HepG2 (cell line): ENCODE measurements around the gene PNRC1. TPM values are rescaled to one million over a fixed set of nuclear protein-coding genes. Genes with fewer than 3 reads are reported as not detected.
"Not testable (repeated sequence)": the region's sequence is repeated elsewhere in the genome, so short reads cannot be mapped to it uniquely, and the experiment has no call there.

Experiments
- ATAC-seq: fragments of 200-7000 bp; cut with Tn5 transposase; 3 replicates; pipeline ENCODE4 v1.9.1; 2020; ENCODE audit warnings: mild to moderate bottlenecking, moderate library complexity
- BruUV-seq: library from RNA; stranded (reverse); fragments of 400-500 nt; replicated peaks from 2 replicates; lab custom pipeline; 2021; lab: Mats Ljungman, UMichigan
- CTCF ChIA-PET: fragments of 300-600 bp; formaldehyde crosslinking; extraction: SDS; loops from one replicate; lab custom pipeline; 2021; ENCODE audit warnings: low total read pairs, inconsistent platforms, low intra/inter-chr PET ratio; lab: Yijun Ruan, JAX
- POLR2A ChIA-PET: fragments of 350-600 bp; sonication (Branson Sonifier 250); formaldehyde crosslinking; loops from one replicate; lab custom pipeline; 2020; ENCODE audit warnings: antibody characterized with exemption, inconsistent platforms; lab: Yijun Ruan, JAX
- DNase-seq: peaks from one replicate; pipeline ENCODE4 v3.0.0-alpha.2; 2015; ENCODE audit warnings: low spot score
- FAIRE-seq: peaks from 3 replicates; lab custom pipeline; 2011; peaks lifted over from hg19 to GRCh38; lab: Jason Lieb, UNC
- H2AFZ ChIP-seq: one replicate; pipeline ENCODE4 v1.6.1; 2011; ENCODE audit warnings: low read length, inconsistent platforms
- H3K27ac ChIP-seq: fragments of 300-600 bp; 3 replicates; pipeline ENCODE4 v1.8.0; 2011; ENCODE audit warnings: mixed run types, mild to moderate bottlenecking, mixed read lengths, low read length, inconsistent platforms; ENCODE audit not compliant: insufficient read depth; ENCODE audit errors: extremely low read length
- H3K27me3 ChIP-seq, 2 experiments: fragments of 200-600 bp in 1 of 2; 2 replicates in 1 of 2; 3 replicates in 1 of 2; pipeline versions ENCODE4 v1.6.0 to v1.8.0; 2011; ENCODE audit warnings: low read length in 2 of 2, mild to moderate bottlenecking in 2 of 2, moderate library complexity in 2 of 2, inconsistent platforms in 1 of 2; ENCODE audit not compliant: insufficient read depth in 2 of 2, control insufficient read depth in 1 of 2
- H3K36me3 ChIP-seq, 2 experiments: fragments of 200-600 bp in 1 of 2; replicated peaks in 1 of 2; 2 replicates in 1 of 2; 3 replicates in 1 of 2; pipeline versions ENCODE4 v1.5.1 to v1.8.0; 2011; ENCODE audit warnings: low read length in 2 of 2, inconsistent platforms in 1 of 2; ENCODE audit not compliant: insufficient read depth in 2 of 2, control insufficient read depth in 1 of 2
- H3K4me1 ChIP-seq: 2 replicates; pipeline ENCODE4 v1.5.1; 2012; ENCODE audit warnings: low read length, inconsistent platforms; ENCODE audit not compliant: insufficient read depth
- H3K4me2 ChIP-seq: 2 replicates; pipeline ENCODE4 v1.6.0; 2011; ENCODE audit warnings: low read depth, low read length, inconsistent platforms
- H3K4me3 ChIP-seq, 3 experiments: fragments of 200-600 bp in 1 of 3; sonication (generic), shearing (Covaris generic) in 1 of 3; replicated peaks in 1 of 3; 2 replicates each; pipeline ENCODE4 v1.5.1; 2011 to 2016; ENCODE audit warnings: low read length in 3 of 3, inconsistent platforms in 2 of 3, low read depth in 2 of 3, mild to moderate bottlenecking in 2 of 3, control low read depth in 1 of 3, mixed read lengths in 1 of 3; ENCODE audit not compliant: insufficient read depth in 1 of 3
- H3K79me2 ChIP-seq: one replicate; pipeline ENCODE4 v1.6.1; 2011; ENCODE audit warnings: low read length, inconsistent platforms; ENCODE audit not compliant: insufficient read depth
- H3K9ac ChIP-seq: 2 replicates; pipeline ENCODE4 v1.6.0; 2011; ENCODE audit warnings: mild to moderate bottlenecking, low read depth, low read length, inconsistent platforms; ENCODE audit not compliant: insufficient read depth
- H3K9me3 ChIP-seq: 2 replicates; pipeline ENCODE4 v1.5.1; 2012; ENCODE audit warnings: mild to moderate bottlenecking, low read length
- H4K20me1 ChIP-seq: 2 replicates; pipeline ENCODE4 v1.6.0; 2011; ENCODE audit warnings: inconsistent platforms, mild to moderate bottlenecking, low read length, moderate library complexity; ENCODE audit not compliant: insufficient read depth
- ARID5B ChIP-seq: IDR thresholded peaks from 2 replicates; pipeline ENCODE4 v1.4.0; 2020; ENCODE audit warnings: mild to moderate bottlenecking, missing genetic modification reagents
- EP300 ChIP-seq, 3 experiments: sonication (generic) in 1 of 3; formaldehyde crosslinking in 1 of 3; IDR thresholded peaks; 2 replicates each; pipeline versions ENCODE4 v1.5.1 to v1.6.1; 2011 to 2020; ENCODE audit warnings: low read depth in 2 of 3, low read length in 2 of 3, borderline replicate concordance in 1 of 3, improper control_type of control experiment in 1 of 3, mild to moderate bottlenecking in 1 of 3, missing genetic modification reagents in 1 of 3, moderate library complexity in 1 of 3
- HNF4A ChIP-seq: sonication (generic); formaldehyde crosslinking; IDR thresholded peaks from 2 replicates; pipeline ENCODE4 v1.4.0; 2020; ENCODE audit warnings: missing genetic modification reagents
- HNF4G ChIP-seq, 2 experiments: sonication (generic) in 1 of 2; formaldehyde crosslinking in 1 of 2; IDR thresholded peaks; 2 replicates each; pipeline versions ENCODE4 v1.4.0 to v1.6.1; 2011 to 2020; ENCODE audit warnings: borderline replicate concordance in 2 of 2, low read depth in 2 of 2, mild to moderate bottlenecking in 2 of 2, low read length in 1 of 2, missing genetic modification reagents in 1 of 2, moderate library complexity in 1 of 2
- NCOR1 ChIP-seq: fragments of 200-600 bp; sonication (generic); IDR thresholded peaks from 2 replicates; pipeline ENCODE4 v1.7.0; 2017; ENCODE audit warnings: antibody characterized with exemption, low read length, borderline replicate concordance
- SOX13 ChIP-seq, 3 experiments: fragments of 450-650 bp in 1 of 3; sonication (generic) in 1 of 3; formaldehyde crosslinking in 1 of 3; IDR thresholded peaks in 2 of 3; conservative IDR thresholded peaks in 1 of 3; 2 replicates each; pipeline versions ENCODE4 v1.5.0 to v1.6.1; 2016 to 2020; ENCODE audit warnings: antibody characterized with exemption in 1 of 3, mild to moderate bottlenecking in 1 of 3, missing compliant biosample characterization in 1 of 3, missing genetic modification reagents in 1 of 3, moderate library complexity in 1 of 3
- SOX6 ChIP-seq, 2 experiments: fragments of 450-650 bp in 1 of 2; sonication (generic) in 1 of 2; formaldehyde crosslinking in 1 of 2; IDR thresholded peaks; 2 replicates each; pipeline versions ENCODE4 v1.4.0 to v1.6.1; 2017 to 2020; ENCODE audit warnings: antibody characterized with exemption in 1 of 2, mild to moderate bottlenecking in 1 of 2, missing genetic modification reagents in 1 of 2
- TFE3 ChIP-seq: IDR thresholded peaks from 2 replicates; pipeline ENCODE4 v1.6.1; 2016
- ZMYM2 ChIP-seq: sonication (generic); formaldehyde crosslinking; IDR thresholded peaks from 2 replicates; pipeline ENCODE4 v1.8.0; 2022; ENCODE audit warnings: mild to moderate bottlenecking, missing genetic modification reagents
- ZMYM4 ChIP-seq: sonication (generic); formaldehyde crosslinking; IDR thresholded peaks from 2 replicates; pipeline ENCODE4 v1.8.1; 2023; ENCODE audit warnings: mild to moderate bottlenecking, missing genetic modification reagents
- WGBS: methylation state at CpG from one replicate; pipeline ENCODE4 v1.1.6; 2017; ENCODE audit warnings: low lambda C conversion rate; 5-methylcytosine and 5-hydroxymethylcytosine counted together
- in situ Hi-C: cut with HindIII; loops from 2 replicates; pipeline ENCODE4 v1.10.0; 2017; ENCODE audit warnings: low pct_unique_long_range_greater_than_20kb; ENCODE audit not compliant: extremely low pct_ligation_motif_present
- intact Hi-C: fragments of 100-400 bp; cut with micrococcal nuclease; formaldehyde crosslinking; loops from one replicate; pipeline ENCODE4 v1.10.0; 2022; ENCODE audit not compliant: unreplicated experiment
- polyA plus RNA-seq, 8 experiments: library from polyadenylated mRNA; depleted of rRNA in 3 of 8; stranded (reverse) in 7 of 8; unstranded in 1 of 8; fragments of >200 nt; fragmentation: Illumina TruSeq in 4 of 8; extraction: Trizol in 4 of 8; gene quantifications; 2 replicates each; pipeline versions ENCODE4 v1.2.1 to v1.2.3, GENCODE V29; 2011 to 2016; ENCODE audit warnings: low read depth in 4 of 8, missing spikeins in 1 of 8, mixed read lengths in 1 of 8; ENCODE audit not compliant: insufficient read depth in 1 of 8
- total RNA-seq, 5 experiments: library from RNA; depleted of rRNA; stranded (reverse); fragments of >200 nt; fragmentation: Illumina TruSeq; extraction: Trizol; gene quantifications; 2 replicates each; pipeline ENCODE4 v1.2.3, GENCODE V29; 2016; ENCODE audit warnings: low read depth in 1 of 5
- TF ChIP-seq, protein P1 (sequence below): sonication (generic); formaldehyde crosslinking; conservative IDR thresholded peaks from 2 replicates; pipeline ENCODE4 v1.4.0; 2020; ENCODE audit warnings: mild to moderate bottlenecking, missing genetic modification reagents, moderate library complexity

Gene PNRC1
- total and polyA plus RNA-seq, 2 of the 13 experiments (the other 11 are each of a cell fraction or from before 2014, with no cell fraction given): 17.6 to 36.0 TPM

DNA sequence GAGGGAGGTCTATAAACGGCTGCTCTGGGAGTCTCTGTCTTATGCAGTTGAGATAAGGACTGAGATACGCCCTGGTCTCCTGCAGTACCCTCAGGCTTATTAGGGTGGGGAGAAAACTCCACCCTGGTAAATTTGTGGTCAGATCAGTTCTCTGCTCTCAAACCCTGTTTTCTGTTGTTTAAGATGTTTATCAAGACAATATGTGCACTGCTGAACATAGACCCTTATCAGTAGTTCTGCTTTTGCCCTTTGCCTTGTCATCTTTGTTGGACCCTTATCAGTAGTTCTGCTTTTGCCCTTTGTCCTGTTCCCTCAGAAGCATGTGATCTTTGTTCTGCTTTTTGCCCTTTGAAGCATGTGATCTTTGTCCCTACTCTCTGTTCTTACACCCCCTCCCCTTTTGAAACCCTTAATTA is 47.7 kb downstream of the PNRC1 start:
- H3K36me3 ChIP-seq; intact Hi-C loops; H3K4me2 ChIP-seq; BruUV-seq; H3K9ac ChIP-seq; POLR2A ChIA-PET; H4K20me1 ChIP-seq; CTCF ChIA-PET; H3K4me3 ChIP-seq; H2AFZ ChIP-seq; in situ Hi-C loops; FAIRE-seq; DNase-seq; H3K27ac ChIP-seq; H3K79me2 ChIP-seq; ATAC-seq; H3K27me3 ChIP-seq; H3K9me3 ChIP-seq; TF ChIP-seq SOX13 (IDR thresholded peaks at IDR 0.05); SOX6 (IDR thresholded peaks at IDR 0.05); EP300 (CRISPR knock-in tag; IDR thresholded peaks at IDR 0.05; ENCODE audit: borderline replicate concordance); HNF4G (CRISPR knock-in tag; IDR thresholded peaks at IDR 0.05; ENCODE audit: borderline replicate concordance, low read depth): not testable (repeated sequence)
- WGBS: 14% methylated on average over 2 of the region's 2 CpGs
- TF ChIP-seq NCOR1: peak; percentile 68; the same call in 1 of the 2 replicates
- TF ChIP-seq, protein P1, sequence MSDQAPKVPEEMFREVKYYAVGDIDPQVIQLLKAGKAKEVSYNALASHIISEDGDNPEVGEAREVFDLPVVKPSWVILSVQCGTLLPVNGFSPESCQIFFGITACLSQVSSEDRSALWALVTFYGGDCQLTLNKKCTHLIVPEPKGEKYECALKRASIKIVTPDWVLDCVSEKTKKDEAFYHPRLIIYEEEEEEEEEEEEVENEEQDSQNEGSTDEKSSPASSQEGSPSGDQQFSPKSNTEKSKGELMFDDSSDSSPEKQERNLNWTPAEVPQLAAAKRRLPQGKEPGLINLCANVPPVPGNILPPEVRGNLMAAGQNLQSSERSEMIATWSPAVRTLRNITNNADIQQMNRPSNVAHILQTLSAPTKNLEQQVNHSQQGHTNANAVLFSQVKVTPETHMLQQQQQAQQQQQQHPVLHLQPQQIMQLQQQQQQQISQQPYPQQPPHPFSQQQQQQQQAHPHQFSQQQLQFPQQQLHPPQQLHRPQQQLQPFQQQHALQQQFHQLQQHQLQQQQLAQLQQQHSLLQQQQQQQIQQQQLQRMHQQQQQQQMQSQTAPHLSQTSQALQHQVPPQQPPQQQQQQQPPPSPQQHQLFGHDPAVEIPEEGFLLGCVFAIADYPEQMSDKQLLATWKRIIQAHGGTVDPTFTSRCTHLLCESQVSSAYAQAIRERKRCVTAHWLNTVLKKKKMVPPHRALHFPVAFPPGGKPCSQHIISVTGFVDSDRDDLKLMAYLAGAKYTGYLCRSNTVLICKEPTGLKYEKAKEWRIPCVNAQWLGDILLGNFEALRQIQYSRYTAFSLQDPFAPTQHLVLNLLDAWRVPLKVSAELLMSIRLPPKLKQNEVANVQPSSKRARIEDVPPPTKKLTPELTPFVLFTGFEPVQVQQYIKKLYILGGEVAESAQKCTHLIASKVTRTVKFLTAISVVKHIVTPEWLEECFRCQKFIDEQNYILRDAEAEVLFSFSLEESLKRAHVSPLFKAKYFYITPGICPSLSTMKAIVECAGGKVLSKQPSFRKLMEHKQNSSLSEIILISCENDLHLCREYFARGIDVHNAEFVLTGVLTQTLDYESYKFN (CRISPR knock-in tag): peak; percentile 27; the same call in 1 of the 2 replicates
- peak in 1 of 2 experiments; percentile 24; a peak in 1 of 4 replicates for TF ChIP-seq SOX13 (CRISPR knock-in tag; conservative IDR thresholded peaks at IDR 0.05 in 1 of 2, IDR thresholded peaks at IDR 0.05 in 1 of 2)
- TF ChIP-seq TFE3: 0 out of 2 replicates have a peak, but pooled peaks have one; percentile 17
- TF ChIP-seq HNF4A (CRISPR knock-in tag): peak; percentile 74
- TF ChIP-seq SOX6 (CRISPR knock-in tag; IDR thresholded peaks at IDR 0.05): peak; percentile 26; the same call in 1 of the 2 replicates
- 0 out of 2 replicates have a peak, but pooled peaks have one; percentile 27 for TF ChIP-seq ZMYM4 (CRISPR knock-in tag)
- TF ChIP-seq EP300 (IDR thresholded peaks at IDR 0.05; ENCODE audit: low read depth in 2 of 2, low read length in 2 of 2): peak in 1 of 2 experiments; percentile 39; a peak in 1 of 4 replicates
- TF ChIP-seq HNF4G (IDR thresholded peaks at IDR 0.05; ENCODE audit: borderline replicate concordance, low read depth, low read length): peak; percentile 61; the same call in 1 of the 2 replicates
- peak; percentile 44; the same call in 1 of the 2 replicates for TF ChIP-seq ARID5B (CRISPR knock-in tag)
- TF ChIP-seq ZMYM2: 0 out of 2 replicates have a peak, but pooled peaks have one; percentile 57
- H3K4me1 ChIP-seq: 0 out of 2 replicates have a peak, but pooled peaks cover 11% of the 10 kb centered on the region
